GM21786 (cell line): ENCODE data around the gene CIC.

Source experiments
- ATAC-seq: cut with Tn5 transposase; IDR thresholded peaks from one replicate; pipeline ENCODE4 v1.9.1; 2021; ENCODE audit not compliant: unreplicated experiment

The CIC gene

GRCh38 chr19:42286349-42287016, 17.4 kb downstream of the CIC start:
- ATAC-seq = no peak

GRCh38 chr19:42287017-42287826, 18.2 kb downstream of the CIC start:
- ATAC-seq = no peak

- ATAC-seq = no peak
Observed at GRCh38 chr19:42287827-42288107, 18.7 kb downstream of the CIC start.

GRCh38 chr19:42288387-42288786, 19.3 kb downstream of the CIC start:
- no peak for ATAC-seq

GRCh38 chr19:42288881-42289555, 20.0 kb downstream of the CIC start:
- no peak for ATAC-seq

GRCh38 chr19:42289556-42290041, 20.5 kb downstream of the CIC start:
- ATAC-seq = no peak

DNA sequence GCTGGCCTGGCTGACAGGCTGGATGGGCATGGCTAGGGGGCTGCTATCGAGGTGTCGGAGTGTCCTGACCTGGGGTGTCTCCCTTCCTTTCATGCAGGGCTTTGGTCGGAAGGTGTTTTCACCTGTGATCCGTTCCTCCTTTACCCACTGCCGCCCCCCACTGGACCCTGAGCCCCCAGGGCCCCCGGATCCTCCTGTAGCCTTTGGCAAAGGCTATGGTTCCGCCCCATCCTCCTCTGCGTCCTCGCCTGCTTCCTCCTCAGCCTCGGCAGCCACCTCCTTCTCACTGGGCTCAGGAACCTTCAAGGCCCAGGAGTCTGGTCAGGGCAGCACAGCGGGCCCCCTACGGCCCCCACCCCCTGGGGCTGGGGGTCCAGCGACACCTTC, 21.1 kb downstream of the CIC start:
- ATAC-seq = no peak

- ATAC-seq = no peak
Observed at GRCh38 chr19:42290523-42291434, 21.7 kb downstream of the CIC start.

- ATAC-seq = no peak
Observed at GRCh38 chr19:42291435-42291810, 22.4 kb downstream of the CIC start.

- ATAC-seq = no peak
Observed at GRCh38 chr19:42292042-42292960, 23.2 kb downstream of the CIC start.

DNA sequence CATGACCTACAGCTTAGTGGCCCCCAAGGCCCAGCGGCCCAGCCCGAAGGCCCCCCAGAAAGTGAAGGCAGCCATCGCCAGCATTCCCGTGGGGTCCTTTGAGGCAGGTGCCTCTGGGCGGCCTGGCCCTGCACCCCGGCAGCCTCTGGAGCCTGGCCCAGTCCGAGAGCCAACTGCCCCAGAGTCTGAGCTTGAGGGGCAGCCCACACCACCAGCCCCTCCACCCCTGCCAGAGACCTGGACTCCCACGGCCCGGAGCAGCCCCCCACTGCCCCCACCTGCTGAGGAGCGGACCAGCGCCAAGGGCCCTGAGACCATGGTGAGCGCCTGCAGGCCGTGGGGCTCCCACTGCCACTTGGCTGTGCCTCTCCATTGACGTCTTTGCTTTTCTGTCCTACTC, 23.9 kb downstream of the CIC start:
- no peak for ATAC-seq

GRCh38 chr19:42293540-42293939, 24.5 kb downstream of the CIC start:
- no peak for ATAC-seq

DNA sequence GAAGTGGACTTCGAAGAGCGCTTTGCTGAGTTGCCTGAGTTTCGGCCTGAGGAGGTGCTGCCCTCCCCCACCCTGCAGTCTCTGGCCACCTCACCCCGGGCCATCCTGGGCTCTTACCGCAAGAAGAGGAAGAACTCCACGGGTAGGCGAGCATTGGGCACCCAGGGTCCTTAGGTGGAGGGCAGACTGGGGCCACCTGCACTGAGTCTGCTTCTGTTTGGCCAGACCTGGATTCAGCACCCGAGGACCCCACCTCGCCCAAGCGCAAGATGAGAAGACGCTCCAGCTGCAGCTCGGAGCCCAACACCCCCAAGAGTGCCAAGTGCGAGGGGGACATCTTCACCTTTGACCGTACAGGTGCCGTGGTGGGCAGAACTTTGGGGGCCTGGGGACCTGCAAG, 24.9 kb downstream of the CIC start:
- no peak for ATAC-seq

- no peak for ATAC-seq
Observed at GRCh38 chr19:42294471-42295137, 25.6 kb downstream of the CIC start.

DNA sequence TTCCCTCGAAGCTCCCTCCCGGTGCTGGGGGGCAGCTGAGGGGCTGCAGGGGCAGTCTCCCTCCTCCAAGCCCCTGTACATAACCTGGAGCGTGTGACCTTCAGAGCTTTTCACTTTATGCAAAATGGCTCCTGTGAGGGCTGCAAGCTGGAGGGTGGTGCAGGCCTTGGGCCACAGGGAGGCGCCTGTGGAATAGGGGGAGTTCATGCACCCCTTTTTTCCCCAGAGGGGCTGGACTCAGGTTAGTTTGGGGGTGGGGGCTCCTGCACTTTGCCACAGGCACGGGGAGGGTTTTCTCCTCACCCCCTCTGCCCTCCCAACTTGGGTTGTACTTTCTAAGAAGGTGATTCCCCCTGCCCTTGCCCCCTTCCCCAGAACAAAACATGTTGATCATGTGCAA, 26.3 kb downstream of the CIC start:
- ATAC-seq = no peak

- ATAC-seq = no peak
Observed at GRCh38 chr19:42295831-42296525, 26.9 kb downstream of the CIC start.

DNA sequence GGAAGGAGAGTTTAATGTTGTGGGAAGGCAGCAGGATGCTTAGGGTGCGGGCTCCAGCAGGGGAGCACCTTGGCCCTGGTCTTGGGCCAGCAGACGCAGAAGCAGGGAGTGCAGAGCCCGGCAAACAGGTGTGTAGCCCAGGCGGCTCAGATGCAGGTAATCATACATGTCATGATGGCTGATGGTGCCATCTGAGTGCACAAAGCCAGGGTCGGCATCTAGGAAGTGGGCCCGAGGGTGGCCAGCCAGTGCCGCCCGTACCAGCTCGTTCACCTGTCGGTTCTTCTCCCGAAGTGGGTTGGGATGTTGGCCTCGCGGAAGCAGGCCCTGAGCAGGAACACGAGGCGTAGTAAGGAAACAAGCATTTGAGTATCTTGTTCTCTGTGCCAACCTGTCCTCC, 28.0 kb downstream of the CIC start:
- no peak for ATAC-seq

DNA sequence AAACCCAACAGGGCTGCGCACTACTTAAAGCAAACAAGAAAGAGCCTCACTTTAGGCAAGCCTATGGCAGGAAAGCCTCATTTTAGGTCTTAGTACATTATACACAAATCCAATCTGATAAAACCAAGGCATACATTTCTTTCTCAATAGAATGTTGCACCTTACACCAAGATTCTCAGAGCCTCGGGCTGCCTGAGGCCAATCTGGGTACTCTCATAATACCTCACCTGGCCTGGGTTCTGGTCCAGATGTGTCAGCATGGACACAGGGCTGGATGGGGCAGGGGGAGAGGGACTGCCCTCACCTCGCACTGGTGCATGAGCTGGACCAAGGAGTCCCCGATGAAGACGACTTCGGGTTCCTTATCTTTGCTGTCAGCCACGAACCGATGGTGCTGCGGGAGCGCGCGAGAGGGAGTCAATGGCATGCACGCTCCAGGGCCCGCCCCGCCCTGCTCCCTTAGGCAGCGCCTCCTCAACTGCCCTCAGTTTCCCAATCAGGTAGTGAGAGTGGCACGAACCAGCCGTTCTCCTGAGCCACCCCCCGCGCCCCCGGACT, 32.7 kb downstream of the CIC start, which contains the start of gene PRR19:
Gene PRR19 (plus strand): TSS at position 487 of the 558 bp plus-strand sequence. CDS start 7,453 bp downstream, outside the sequence.
- ATAC-seq = no peak

DNA sequence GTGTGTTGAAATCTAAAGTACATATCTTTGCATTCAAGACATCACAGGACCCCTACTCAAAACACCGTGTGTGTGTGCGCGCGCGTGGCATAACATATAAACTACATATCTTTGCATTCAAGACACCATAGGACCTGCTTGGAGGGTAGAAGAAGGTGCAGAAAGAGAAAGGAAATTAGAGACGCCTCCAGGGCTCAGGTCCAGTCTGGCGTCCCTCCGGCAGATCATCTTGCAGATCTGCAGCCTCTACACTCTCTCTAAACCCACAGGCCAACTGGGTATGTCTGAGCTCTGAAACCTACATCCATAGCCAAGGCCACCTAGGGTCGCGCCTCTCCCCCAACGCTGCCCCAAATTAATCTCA, 34.0 kb downstream of the CIC start:
- ATAC-seq = no peak
